Mucosa of stomach (tissue), 1 donor: Measurements from ENCODE around the gene NPR2.

Source experiments
- H3K27me3 ChIP-seq: one replicate; pipeline ENCODE4 v1.7.0; 2013; ENCODE audit warnings: mild to moderate bottlenecking, low read length; ENCODE audit not compliant: control insufficient read depth, insufficient read depth
- H3K36me3 ChIP-seq: one replicate; pipeline ENCODE4 v1.7.0; 2013; ENCODE audit warnings: low read length; ENCODE audit not compliant: control insufficient read depth, insufficient read depth
- H3K4me1 ChIP-seq: one replicate; pipeline ENCODE4 v1.7.0; 2013; ENCODE audit warnings: mild to moderate bottlenecking, low read length; ENCODE audit not compliant: control insufficient read depth, insufficient read depth
- H3K4me3 ChIP-seq: one replicate; pipeline ENCODE4 v1.7.0; 2013; ENCODE audit warnings: low read length
- H3K9ac ChIP-seq: one replicate; pipeline ENCODE4 v1.7.0; 2013; ENCODE audit warnings: mild to moderate bottlenecking, low read length, moderate library complexity
- H3K9me3 ChIP-seq: one replicate; pipeline ENCODE4 v1.7.0; 2013; ENCODE audit warnings: mild to moderate bottlenecking, low read length, moderate library complexity; ENCODE audit not compliant: control insufficient read depth
- donor health status: Pancreatic carcinoma.

The NPR2 gene

GRCh38 chr9:35791297-35791921 lies at the start of gene NPR2:
Gene NPR2, plus strand, starts transcription at chr9:35791591. Its CDS starts 818 bp downstream, at chr9:35792409.
- Histone ChIP-seq H3K4me3 (no peak within 1 kb of the TSS), H3K9ac (no peak within 1 kb of the TSS), H3K27me3 (no peaks in the 10 kb centered on the region), H3K4me1 (peaks cover 5% of the 10 kb centered on the region), H3K36me3 (no peaks in the 10 kb centered on the region), H3K9me3 (no peaks in the 10 kb centered on the region)

DNA sequence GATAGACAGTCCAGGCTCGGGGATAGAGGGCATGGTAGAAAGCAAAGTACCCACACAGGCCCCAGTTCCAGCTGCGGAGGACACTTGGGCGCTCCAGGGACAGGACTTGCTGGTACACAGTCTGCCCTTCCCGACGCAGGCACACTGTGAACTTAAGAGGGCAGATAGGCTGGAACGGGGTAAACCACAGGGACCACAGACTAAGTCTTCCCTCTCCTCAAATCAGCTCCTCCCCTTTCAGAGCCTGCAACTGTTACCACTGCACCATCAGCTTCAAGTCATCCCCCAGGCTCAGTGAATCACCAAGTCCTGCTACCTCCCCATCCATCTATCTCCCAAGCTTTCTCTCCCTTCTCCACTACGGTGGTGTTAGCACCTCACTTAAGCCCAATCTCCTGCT lies 49.7 kb upstream of the NPR2 start:
- H3K27me3 ChIP-seq = no peaks in the 10 kb centered on the region

GRCh38 chr9:35743452-35743851 lies 47.9 kb upstream of the NPR2 start:
- Histone ChIP-seq H3K4me3 (no peak overlapping the region), H3K27me3 (no peaks in the 10 kb centered on the region), H3K36me3 (peaks cover 25% of the 10 kb centered on the region), H3K9ac (no peak overlapping the region), H3K4me1 (peaks cover 19% of the 10 kb centered on the region), H3K9me3 (no peaks in the 10 kb centered on the region)

More for the DNA sequence above, 49.7 kb upstream of the NPR2 start:
- Histone ChIP-seq H3K9me3 (no peaks in the 10 kb centered on the region), H3K4me3 (no peak overlapping the region), H3K4me1 (peaks cover 9% of the 10 kb centered on the region), H3K9ac (no peak overlapping the region), H3K36me3 (peaks cover 42% of the 10 kb centered on the region)

DNA sequence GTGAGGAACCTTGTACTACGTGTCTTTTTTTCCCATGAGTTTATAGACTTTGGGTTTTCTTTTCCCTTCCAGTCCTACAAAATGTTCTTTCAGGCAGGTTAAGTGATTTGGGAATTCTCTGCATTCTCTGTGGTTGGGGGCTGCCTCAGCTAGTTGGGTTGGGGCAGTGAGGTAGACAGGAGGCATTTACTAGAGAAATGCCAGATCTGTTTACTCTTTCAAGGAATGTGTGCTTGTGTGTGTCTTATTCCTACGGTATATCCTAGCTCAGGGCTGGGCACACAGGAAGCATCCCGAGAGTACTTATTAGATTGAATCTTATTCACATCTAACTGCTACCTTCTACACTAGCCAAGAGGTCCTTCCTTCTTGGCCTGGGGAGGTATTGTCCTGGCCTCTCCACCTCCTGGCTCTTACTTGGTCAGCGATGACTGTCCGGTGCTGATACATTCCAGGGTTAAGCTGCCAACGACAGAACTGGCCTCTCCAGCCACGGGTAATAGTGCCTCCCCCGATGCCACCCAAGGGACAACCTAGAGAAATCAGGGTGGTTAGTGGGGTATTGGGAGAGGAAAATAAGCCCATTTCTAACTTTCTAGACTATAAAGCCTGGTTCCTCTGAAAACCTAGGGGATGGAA lies 47.4 kb upstream of the NPR2 start:
- Histone ChIP-seq H3K36me3 (peaks cover 22% of the 10 kb centered on the region), H3K4me1 (peaks cover 19% of the 10 kb centered on the region), H3K4me3 (no peak overlapping the region), H3K27me3 (no peaks in the 10 kb centered on the region), H3K9ac (no peak overlapping the region), H3K9me3 (no peaks in the 10 kb centered on the region)

- Histone ChIP-seq H3K4me1 (peaks cover 28% of the 10 kb centered on the region), H3K27me3 (no peaks in the 10 kb centered on the region), H3K36me3 (peaks cover 24% of the 10 kb centered on the region), H3K4me3 (no peak overlapping the region), H3K9ac (peak overlapping the region; percentile 14), H3K9me3 (no peaks in the 10 kb centered on the region)
Observed at GRCh38 chr9:35745569-35745968, 45.8 kb upstream of the NPR2 start.

- Histone ChIP-seq H3K9ac (peak overlapping the region; percentile 93), H3K4me3 (peak overlapping the region; percentile 60), H3K9me3 (no peaks in the 10 kb centered on the region), H3K36me3 (peaks cover 32% of the 10 kb centered on the region), H3K4me1 (peaks cover 31% of the 10 kb centered on the region), H3K27me3 (no peaks in the 10 kb centered on the region)
Observed at GRCh38 chr9:35746583-35746982, 44.8 kb upstream of the NPR2 start.

- Histone ChIP-seq H3K9ac (peak overlapping the region; percentile 93), H3K36me3 (peaks cover 33% of the 10 kb centered on the region), H3K9me3 (no peaks in the 10 kb centered on the region), H3K27me3 (no peaks in the 10 kb centered on the region), H3K4me1 (peaks cover 31% of the 10 kb centered on the region), H3K4me3 (peak overlapping the region; percentile 60)
Observed at GRCh38 chr9:35748242-35748857, 43.0 kb upstream of the NPR2 start.

GRCh38 chr9:35748858-35749514 lies 42.4 kb upstream of the NPR2 start, which contains the start of the genes GBA2 and RGP1:
Gene GBA2, minus strand, starts transcription at chr9:35749228. Its CDS starts 524 bp downstream, at chr9:35748704.
Gene RGP1, plus strand, starts transcription at chr9:35749287. Its CDS starts 469 bp downstream, at chr9:35749756.
- Histone ChIP-seq H3K9me3 (no peaks in the 10 kb centered on the region), H3K9ac (peak within 1 kb of the TSS; percentile 93), H3K27me3 (no peaks in the 10 kb centered on the region), H3K4me1 (peaks cover 31% of the 10 kb centered on the region), H3K36me3 (peaks cover 34% of the 10 kb centered on the region), H3K4me3 (peak within 1 kb of the TSS; percentile 75)

GRCh38 chr9:35749515-35750255 lies 41.7 kb upstream of the NPR2 start:
- Histone ChIP-seq H3K4me3 (peak overlapping the region; percentile 75), H3K36me3 (peaks cover 27% of the 10 kb centered on the region), H3K27me3 (no peaks in the 10 kb centered on the region), H3K9me3 (no peaks in the 10 kb centered on the region), H3K9ac (peak overlapping the region; percentile 93), H3K4me1 (peaks cover 31% of the 10 kb centered on the region)

DNA sequence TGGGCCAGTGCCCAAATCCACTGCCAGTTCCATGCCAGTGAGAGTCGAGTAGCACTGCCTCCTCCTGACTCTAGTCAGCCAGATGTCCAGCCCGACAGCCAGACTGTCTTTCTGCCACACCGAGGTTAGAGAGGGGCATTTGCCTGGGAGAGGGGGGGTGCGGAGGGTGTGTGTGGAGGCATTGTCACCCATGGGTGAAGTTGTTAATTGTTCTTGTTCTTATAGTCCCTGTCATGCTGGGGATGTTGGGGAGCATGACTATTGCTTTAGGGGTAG lies 41.2 kb upstream of the NPR2 start:
- Histone ChIP-seq H3K36me3 (peaks cover 26% of the 10 kb centered on the region), H3K4me1 (peaks cover 30% of the 10 kb centered on the region), H3K9ac (peak overlapping the region; percentile 93), H3K4me3 (peak overlapping the region; percentile 75), H3K27me3 (no peaks in the 10 kb centered on the region), H3K9me3 (no peaks in the 10 kb centered on the region)

DNA sequence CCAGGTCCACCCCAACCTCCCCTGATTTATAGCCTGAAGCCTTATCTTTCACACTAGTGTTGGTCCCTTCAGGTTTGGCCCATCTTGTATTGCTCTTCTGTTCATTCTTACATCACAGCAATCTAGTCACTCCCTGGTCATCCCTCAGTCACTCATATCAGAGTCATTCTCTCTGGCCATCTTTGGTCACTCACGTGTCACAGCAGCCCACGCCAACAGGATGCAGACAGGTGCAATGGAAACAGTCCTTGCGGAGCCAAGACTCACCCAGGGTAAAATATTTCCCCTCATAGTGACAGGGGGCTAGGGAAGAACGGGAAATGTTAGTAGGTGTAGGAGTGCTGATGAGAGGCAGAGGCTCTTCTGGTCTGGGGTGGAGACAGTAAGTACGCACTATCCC lies 37.9 kb upstream of the NPR2 start:
- H3K36me3 ChIP-seq = peaks cover 26% of the 10 kb centered on the region
- no peak overlapping the region for H3K4me3 ChIP-seq
- H3K9me3 ChIP-seq = no peaks in the 10 kb centered on the region
- peaks cover 16% of the 10 kb centered on the region for H3K4me1 ChIP-seq
- H3K9ac ChIP-seq = no peak overlapping the region
- no peaks in the 10 kb centered on the region for H3K27me3 ChIP-seq
